GM18502 (cell line): ENCODE results near the gene GRK6.

ENCODE experiments used
- ATAC-seq: cut with Tn5 transposase; IDR thresholded peaks from one replicate; pipeline ENCODE4 v1.9.1; 2021; ENCODE audit warnings: mild to moderate bottlenecking; ENCODE audit not compliant: unreplicated experiment, poor library complexity

GRK6 gene

GRCh38 chr5:177435847-177436536 is 9.5 kb downstream of the GRK6 start:
- no peak for ATAC-seq

- no peak for ATAC-seq
Measured at GRCh38 chr5:177437623-177438022, 11.1 kb downstream of the GRK6 start.

- ATAC-seq, result no peak
Measured at GRCh38 chr5:177438468-177438867, 12.0 kb downstream of the GRK6 start.

GRCh38 chr5:177439518-177440053 is 13.1 kb downstream of the GRK6 start:
- no peak for ATAC-seq

GRCh38 chr5:177440211-177440989 is 13.9 kb downstream of the GRK6 start:
- no peak for ATAC-seq

GRCh38 chr5:177440990-177441780 is 14.7 kb downstream of the GRK6 start:
- ATAC-seq, result no peak

- ATAC-seq, result no peak
Measured at GRCh38 chr5:177442066-177442826, 15.8 kb downstream of the GRK6 start.

- no peak for ATAC-seq
Measured at GRCh38 chr5:177443144-177443983, 16.9 kb downstream of the GRK6 start.

GRCh38 chr5:177444106-177445051 is 17.9 kb downstream of the GRK6 start:
- ATAC-seq, result no peak

- ATAC-seq, result no peak
Measured at GRCh38 chr5:177445052-177445916, 18.8 kb downstream of the GRK6 start.

- ATAC-seq, result no peak
Measured at GRCh38 chr5:177445917-177446199, 19.4 kb downstream of the GRK6 start.

- ATAC-seq, result peak; percentile 51
Measured at GRCh38 chr5:177446200-177447065, 20.0 kb downstream of the GRK6 start, which contains the start of gene PRR7. Gene PRR7, plus strand, starts transcription at chr5:177446814. Its CDS starts 8,254 bp downstream, at chr5:177455068.

- ATAC-seq, result peak; percentile 39
Measured at GRCh38 chr5:177447066-177447610, 20.7 kb downstream of the GRK6 start.

- ATAC-seq, result no peak
Measured at GRCh38 chr5:177447611-177448243, 21.3 kb downstream of the GRK6 start.

- no peak for ATAC-seq
Measured at GRCh38 chr5:177448244-177448950, 21.9 kb downstream of the GRK6 start.
